Peyer's patch (tissue), 4 donors: Measurements from ENCODE around the gene AJUBA. TPM values are rescaled to one million over a fixed set of nuclear protein-coding genes. Genes with fewer than 3 reads are reported as not detected.

ENCODE experiments used
- DNase-seq, 3 donors: peaks; one replicate each; pipeline ENCODE4 v3.0.0-alpha.2; 2017 to 2019
- H3K27ac ChIP-seq, 4 donors: fragments of 200-600 bp; sonication (generic); one replicate each; pipeline ENCODE4 v1.5.1; 2016 to 2019
- H3K27me3 ChIP-seq, 2 donors: fragments of 200-600 bp; sonication (generic); one replicate each; pipeline ENCODE4 v1.5.1; 2019
- H3K36me3 ChIP-seq, 3 donors: fragments of 200-600 bp; sonication (generic); one replicate each; pipeline ENCODE4 v1.5.1; 2016 to 2019
- H3K4me1 ChIP-seq, 4 donors: fragments of 200-600 bp; sonication (generic); one replicate each; pipeline ENCODE4 v1.5.1; 2016 to 2019
- H3K4me3 ChIP-seq, 4 donors: fragments of 200-600 bp; sonication (generic); 1 replicate in 3 of 4; 2 replicates in 1 of 4; pipeline ENCODE4 v1.5.1; 2016 to 2019; ENCODE audit warnings: mild to moderate bottlenecking in 1 of 4
- H3K9me3 ChIP-seq, 4 donors: fragments of 200-600 bp; sonication (generic); one replicate each; pipeline ENCODE4 v1.5.1; 2016 to 2019; ENCODE audit warnings: mild to moderate bottlenecking in 1 of 4
- CTCF ChIP-seq, 6 experiments: fragments of 450-650 bp in 4 of 6; fragments of 200-600 bp in 2 of 6; sonication (generic) in 1 of 6; IDR thresholded peaks; one replicate each; pipeline ENCODE4 v1.5.1; 2017 to 2019; ENCODE audit warnings: antibody characterized with exemption in 6 of 6, mild to moderate bottlenecking in 3 of 6, moderate library complexity in 1 of 6
- POLR2A ChIP-seq, 2 donors: fragments of 450-650 bp; IDR thresholded peaks; one replicate each; pipeline ENCODE4 v1.5.1; 2017; ENCODE audit warnings: antibody characterized with exemption in 2 of 2, mild to moderate bottlenecking in 2 of 2, moderate library complexity in 2 of 2
- total RNA-seq, 4 donors: library from RNA; depleted of rRNA; stranded (reverse); fragments of >200 nt; gene quantifications; one replicate each; pipeline ENCODE4 v1.1.0, GENCODE V29; 2016

AJUBA gene
- total RNA-seq, 4 donors from 2014 or later: 0.70 to 3.3 (median 2.4) TPM

DNA sequence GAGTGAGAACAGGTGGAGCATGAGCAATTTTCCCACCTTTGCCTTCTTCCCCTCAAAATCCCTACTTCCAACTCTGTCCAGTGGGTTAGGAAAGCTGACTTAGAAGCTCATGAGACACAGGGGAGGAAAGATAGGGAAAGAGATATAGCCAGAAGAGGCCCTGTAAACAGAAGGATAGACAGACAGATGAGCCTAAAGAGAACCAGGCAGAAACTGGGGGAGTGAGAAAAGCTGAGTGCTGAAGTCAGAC, 5.0 kb downstream of the AJUBA start:
- no peaks in the 10 kb centered on the region for H3K27me3 ChIP-seq
- peaks cover 0 to 5% (median 0%) of the 10 kb centered on the region in 4 donors for H3K9me3 ChIP-seq
- H3K4me1 ChIP-seq: peaks cover 0 to 53% (median 21%) of the 10 kb centered on the region in 4 donors
- H3K27ac ChIP-seq: peak overlapping the region in 3 of 4 donors; percentile 22 to 57 (median 37)
- no peak for TF ChIP-seq CTCF (IDR thresholded peaks at IDR 0.05)
- TF ChIP-seq POLR2A (IDR thresholded peaks at IDR 0.05): no peak
- H3K36me3 ChIP-seq: no peaks in the 10 kb centered on the region
- H3K4me3 ChIP-seq: no peak overlapping the region
- DNase-seq: no peak

DNA sequence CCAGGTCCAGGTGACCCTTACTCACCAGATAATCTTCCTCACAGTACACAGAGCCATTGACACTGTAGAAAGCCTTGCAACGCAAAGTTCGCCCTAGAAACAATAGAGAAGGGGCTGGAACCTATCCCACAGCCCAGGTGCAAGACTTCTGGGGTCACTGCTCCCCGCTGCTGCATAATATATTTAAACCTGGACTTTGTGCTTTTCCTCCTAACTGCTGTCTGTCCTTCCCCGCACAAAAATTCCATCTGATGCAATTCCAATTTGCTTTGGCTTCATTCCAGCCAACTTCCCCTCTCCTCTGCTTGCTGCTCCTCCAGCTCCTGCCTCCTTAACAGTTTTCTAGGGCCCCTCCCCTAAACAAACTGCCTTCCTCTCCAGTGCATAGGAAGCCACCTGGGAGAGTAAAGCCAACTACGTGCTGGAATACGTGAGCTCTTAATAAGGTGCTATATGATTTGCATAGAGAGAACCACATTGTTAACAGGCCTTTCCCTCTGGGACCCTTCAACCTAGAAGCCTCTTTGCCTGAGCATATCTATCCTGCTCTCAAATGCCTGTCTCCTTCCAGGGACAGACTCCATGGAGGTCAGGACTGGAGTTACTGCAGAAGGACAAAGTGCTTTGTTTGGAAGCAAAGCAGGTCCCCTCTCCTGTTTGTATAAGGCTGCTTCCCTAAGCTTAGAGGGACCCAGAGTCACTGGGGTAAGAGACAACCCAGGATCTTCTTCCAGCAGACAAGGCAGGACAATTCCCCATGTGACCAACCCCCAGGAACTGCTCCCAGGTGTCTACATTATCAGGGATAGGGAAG, 5.5 kb downstream of the AJUBA start:
- Histone ChIP-seq H3K27ac (peak overlapping the region in 3 of 4 donors; percentile 22 to 57 (median 37)), H3K27me3 (no peaks in the 10 kb centered on the region), H3K4me1 (peaks cover 0 to 47% (median 19%) of the 10 kb centered on the region in 4 donors), H3K4me3 (no peak overlapping the region), H3K9me3 (no peaks in the 10 kb centered on the region), H3K36me3 (no peaks in the 10 kb centered on the region)
- DNase-seq: no peak
- no peak for TF ChIP-seq POLR2A (IDR thresholded peaks at IDR 0.05)
- no peak for TF ChIP-seq CTCF (IDR thresholded peaks at IDR 0.05)

GRCh38 chr14:22974530-22975313, 7.6 kb downstream of the AJUBA start:
- H3K36me3 ChIP-seq: no peaks in the 10 kb centered on the region
- no peak for DNase-seq
- H3K4me3 ChIP-seq: peak overlapping the region in 1 of 4 donors; percentile 3
- peaks cover 0 to 28% (median 6%) of the 10 kb centered on the region in 4 donors for H3K4me1 ChIP-seq
- no peak overlapping the region for H3K27ac ChIP-seq
- no peaks in the 10 kb centered on the region for H3K9me3 ChIP-seq
- TF ChIP-seq POLR2A (IDR thresholded peaks at IDR 0.05) (no peak), CTCF (IDR thresholded peaks at IDR 0.05) (no peak)
- H3K27me3 ChIP-seq: no peaks in the 10 kb centered on the region

GRCh38 chr14:22973217-22974032, 8.9 kb downstream of the AJUBA start:
- Histone ChIP-seq H3K4me3 (no peak overlapping the region), H3K4me1 (peaks cover 0 to 22% (median 6%) of the 10 kb centered on the region in 4 donors), H3K9me3 (no peaks in the 10 kb centered on the region), H3K27ac (no peak overlapping the region), H3K36me3 (no peaks in the 10 kb centered on the region), H3K27me3 (no peaks in the 10 kb centered on the region)
- TF ChIP-seq CTCF (IDR thresholded peaks at IDR 0.05) (peak; percentile 46 to 90 (median 83)), POLR2A (IDR thresholded peaks at IDR 0.05) (no peak)
- DNase-seq: peak in 1 of 3 donors; percentile 80

- Histone ChIP-seq H3K27ac (no peak overlapping the region), H3K4me3 (no peak overlapping the region), H3K9me3 (no peaks in the 10 kb centered on the region), H3K36me3 (no peaks in the 10 kb centered on the region), H3K4me1 (peaks cover 0 to 12% (median 6%) of the 10 kb centered on the region in 4 donors), H3K27me3 (no peaks in the 10 kb centered on the region)
- TF ChIP-seq POLR2A (IDR thresholded peaks at IDR 0.05): no peak
- no peak for TF ChIP-seq CTCF (IDR thresholded peaks at IDR 0.05)
- no peak for DNase-seq
These were observed 9.9 kb downstream of the AJUBA start for GRCh38 chr14:22972313-22972930.
